DND-41 (cell line): ENCODE measurements around the gene STXBP4.

Experiments used
- CTCF ChIP-seq: IDR thresholded peaks from 2 replicates; pipeline ENCODE4 v1.5.1; 2012; ENCODE audit warnings: borderline replicate concordance, low read length, moderate library complexity, mild to moderate bottlenecking; ENCODE audit not compliant: poor library complexity, severe bottlenecking; ENCODE audit errors: extremely low read depth
- EZH2 ChIP-seq: IDR thresholded peaks from 3 replicates; pipeline ENCODE4 v1.6.1; 2012; ENCODE audit warnings: borderline replicate concordance, low read depth, mild to moderate bottlenecking, moderate library complexity, low read length, inconsistent platforms; ENCODE audit not compliant: severe bottlenecking

- TF ChIP-seq CTCF: no peak
- TF ChIP-seq EZH2: no peak
Observed at GRCh38 chr17:54950116-54950515, 18.4 kb upstream of the STXBP4 start.
